Measurements from ENCODE around the gene CYP26B1.

The CYP26B1 gene

DNA sequence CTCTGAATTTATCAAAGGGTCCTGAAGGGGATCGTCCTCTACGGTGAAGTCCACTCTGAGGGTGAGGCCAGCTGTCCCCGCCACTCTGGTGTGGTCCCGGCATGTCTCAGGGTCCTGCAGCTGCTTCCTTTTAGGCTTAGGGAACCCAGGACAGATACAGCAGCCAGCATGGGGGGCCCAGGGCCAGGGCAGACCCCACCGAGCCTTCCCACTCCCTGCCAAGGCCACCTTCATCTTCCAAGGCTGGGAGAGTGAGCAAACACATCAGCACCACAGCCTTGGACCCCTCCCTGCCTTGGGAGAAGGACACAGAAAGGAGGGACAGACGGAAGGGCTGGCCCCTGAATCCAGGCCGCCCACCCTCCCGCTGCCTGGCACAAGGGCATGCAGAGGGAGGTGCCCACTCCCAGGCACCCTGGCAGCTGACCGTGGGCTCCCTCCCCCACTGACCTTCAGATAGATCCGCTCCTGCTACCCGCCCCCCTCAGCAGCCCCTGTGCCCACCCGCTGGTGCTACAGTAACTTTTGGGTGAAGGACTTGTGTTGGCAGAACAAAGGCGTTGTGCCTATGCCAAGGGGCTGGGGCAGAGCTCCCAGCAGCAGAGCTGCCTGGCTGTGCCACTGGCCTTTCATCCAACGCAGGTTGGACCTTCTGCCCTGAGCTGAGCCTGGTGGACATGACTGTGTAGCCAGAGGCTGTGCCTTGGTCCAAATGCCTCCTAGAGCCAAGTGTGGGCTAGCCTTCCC, 7.6 kb downstream of the CYP26B1 start:
- TF ChIP-seq, protein P1, sequence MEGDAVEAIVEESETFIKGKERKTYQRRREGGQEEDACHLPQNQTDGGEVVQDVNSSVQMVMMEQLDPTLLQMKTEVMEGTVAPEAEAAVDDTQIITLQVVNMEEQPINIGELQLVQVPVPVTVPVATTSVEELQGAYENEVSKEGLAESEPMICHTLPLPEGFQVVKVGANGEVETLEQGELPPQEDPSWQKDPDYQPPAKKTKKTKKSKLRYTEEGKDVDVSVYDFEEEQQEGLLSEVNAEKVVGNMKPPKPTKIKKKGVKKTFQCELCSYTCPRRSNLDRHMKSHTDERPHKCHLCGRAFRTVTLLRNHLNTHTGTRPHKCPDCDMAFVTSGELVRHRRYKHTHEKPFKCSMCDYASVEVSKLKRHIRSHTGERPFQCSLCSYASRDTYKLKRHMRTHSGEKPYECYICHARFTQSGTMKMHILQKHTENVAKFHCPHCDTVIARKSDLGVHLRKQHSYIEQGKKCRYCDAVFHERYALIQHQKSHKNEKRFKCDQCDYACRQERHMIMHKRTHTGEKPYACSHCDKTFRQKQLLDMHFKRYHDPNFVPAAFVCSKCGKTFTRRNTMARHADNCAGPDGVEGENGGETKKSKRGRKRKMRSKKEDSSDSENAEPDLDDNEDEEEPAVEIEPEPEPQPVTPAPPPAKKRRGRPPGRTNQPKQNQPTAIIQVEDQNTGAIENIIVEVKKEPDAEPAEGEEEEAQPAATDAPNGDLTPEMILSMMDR (IDR thresholded peaks at IDR 0.05) = no peak
- Histone ChIP-seq H3K27me3 (peaks cover 0 to 5% of the 10 kb centered on the region in 2 donors), H3K36me3 (no peaks in the 10 kb centered on the region), H3K9me3 (no peaks in the 10 kb centered on the region), H3K4me3 (no peak overlapping the region), H3K27ac (peak overlapping the region in 1 of 2 donors; percentile 36), H3K4me1 (peaks cover 0 to 59% (median 47%) of the 10 kb centered on the region in 4 donors)
- intact Hi-C loops (cut with DNase I; ENCODE audit: low total_unique reads) = loop anchor here (5.0 to 10.0 kb wide), 2 partner anchors 263 to 445 kb away; no protein-coding TSS in a partner anchor
- peak in 1 of 2 donors; percentile 57 for DNase-seq

DNA sequence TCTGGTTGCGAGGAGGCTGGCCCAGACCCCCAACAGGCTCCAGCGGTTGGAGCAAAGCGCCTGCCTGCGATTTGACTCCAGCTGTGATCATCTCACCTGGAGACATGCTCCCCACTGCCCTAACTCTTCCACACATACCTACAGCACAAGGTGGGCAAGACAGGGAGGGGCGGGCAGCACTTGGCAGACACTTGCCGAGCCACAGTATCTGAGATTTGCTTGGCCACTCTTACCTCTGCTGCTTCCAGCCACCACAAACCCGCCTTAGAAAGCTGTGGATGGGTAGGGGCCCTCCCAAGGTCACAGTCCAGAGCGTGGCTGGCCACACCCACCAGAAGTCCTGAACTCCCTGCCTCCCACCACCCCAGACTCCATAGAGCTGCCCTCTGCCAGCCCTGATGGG, 8.2 kb downstream of the CYP26B1 start:
- peak overlapping the region in 1 of 2 donors; percentile 36 for H3K27ac ChIP-seq
- intact Hi-C loops (cut with DNase I; ENCODE audit: low total_unique reads) = no loop called here
- H3K4me3 ChIP-seq = no peak overlapping the region
- TF ChIP-seq, protein P1 (IDR thresholded peaks at IDR 0.05) = no peak
- H3K27me3 ChIP-seq = no peaks in the 10 kb centered on the region
- H3K4me1 ChIP-seq = peaks cover 0 to 53% (median 41%) of the 10 kb centered on the region in 4 donors
- H3K36me3 ChIP-seq = no peaks in the 10 kb centered on the region
- DNase-seq = no peak
- H3K9me3 ChIP-seq = no peaks in the 10 kb centered on the region

DNA sequence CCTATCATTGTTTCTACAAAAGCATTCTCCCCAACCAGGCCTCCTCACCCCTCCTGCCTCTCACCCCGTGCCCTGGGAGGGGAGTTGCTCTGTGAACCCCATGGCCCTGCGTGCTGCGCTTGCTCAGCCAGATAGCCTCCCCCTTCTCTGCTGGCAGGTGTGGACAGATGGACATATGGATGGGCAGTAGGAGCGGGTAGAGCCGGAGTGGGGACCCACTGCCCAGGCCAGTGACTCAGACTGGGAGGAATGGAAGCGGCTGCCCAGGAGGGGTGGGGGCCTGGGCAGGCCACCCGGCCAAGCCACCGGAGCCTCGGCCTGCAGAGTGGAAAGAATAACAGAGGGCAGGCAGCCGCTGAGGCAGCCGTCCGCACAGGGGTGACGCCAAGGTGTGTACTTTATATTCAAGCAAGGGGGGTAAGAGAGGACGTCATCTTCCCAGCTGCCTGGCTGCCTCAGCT, 8.7 kb downstream of the CYP26B1 start:
- Histone ChIP-seq H3K27ac (peak overlapping the region in 1 of 2 donors; percentile 36), H3K4me1 (peaks cover 0 to 48% (median 36%) of the 10 kb centered on the region in 4 donors), H3K27me3 (no peaks in the 10 kb centered on the region), H3K4me3 (no peak overlapping the region), H3K9me3 (no peaks in the 10 kb centered on the region), H3K36me3 (no peaks in the 10 kb centered on the region)
- DNase-seq = peak in 1 of 2 donors; percentile 69
- TF ChIP-seq, protein P1 (IDR thresholded peaks at IDR 0.05) = no peak
- intact Hi-C loops (cut with DNase I; ENCODE audit: low total_unique reads) = no loop called here

DNA sequence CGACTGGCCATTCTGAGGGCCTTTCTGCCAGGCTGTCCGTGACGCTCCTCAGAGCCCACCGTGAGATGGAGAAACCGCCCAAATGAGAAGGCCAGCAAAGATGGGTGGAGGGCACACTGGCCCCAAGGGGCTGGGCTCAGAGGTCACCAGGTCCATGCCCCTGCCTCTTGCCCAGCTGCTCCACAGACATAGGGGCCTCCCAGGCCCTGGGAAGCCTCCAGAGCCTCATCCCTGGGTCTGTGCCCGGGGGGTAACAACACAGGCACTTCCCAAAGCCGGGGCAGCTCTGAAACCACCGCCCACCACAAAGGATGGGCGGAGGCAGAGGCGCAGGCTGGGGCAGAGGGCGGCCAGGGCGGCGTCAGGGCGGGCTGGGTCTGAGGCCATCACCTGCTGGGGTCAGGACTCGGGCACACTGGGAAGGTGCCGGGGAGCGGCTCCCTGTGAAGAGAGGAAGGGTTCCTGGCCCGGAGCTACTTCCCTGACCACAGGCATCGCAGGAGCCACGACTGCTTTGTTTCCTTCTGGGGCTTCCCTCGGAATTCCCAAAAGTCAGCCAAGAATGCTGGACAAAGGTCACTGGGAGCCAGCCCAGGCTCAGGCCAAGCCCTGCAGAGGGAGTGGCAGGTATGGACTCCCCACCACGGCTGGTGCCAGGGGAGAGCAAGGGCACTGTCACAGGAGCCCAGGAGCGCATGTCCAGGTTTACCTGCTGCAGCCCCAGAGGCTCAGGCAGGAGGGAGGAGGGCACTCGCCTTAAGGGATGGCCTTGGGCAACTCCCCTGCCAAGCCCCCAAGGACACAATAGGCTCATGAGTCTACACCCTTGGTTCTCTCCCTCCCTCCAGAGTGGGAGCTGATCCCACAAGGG, 9.4 kb downstream of the CYP26B1 start:
- Histone ChIP-seq H3K36me3 (no peaks in the 10 kb centered on the region), H3K27ac (peak overlapping the region in 1 of 2 donors; percentile 17), H3K9me3 (no peaks in the 10 kb centered on the region), H3K4me1 (peaks cover 0 to 41% (median 29%) of the 10 kb centered on the region in 4 donors), H3K4me3 (no peak overlapping the region), H3K27me3 (no peaks in the 10 kb centered on the region)
- DNase-seq = peak in 1 of 2 donors; percentile 63
- TF ChIP-seq, protein P1 (IDR thresholded peaks at IDR 0.05) = no peak
- intact Hi-C loops (cut with DNase I; ENCODE audit: low total_unique reads) = no loop called here

DNA sequence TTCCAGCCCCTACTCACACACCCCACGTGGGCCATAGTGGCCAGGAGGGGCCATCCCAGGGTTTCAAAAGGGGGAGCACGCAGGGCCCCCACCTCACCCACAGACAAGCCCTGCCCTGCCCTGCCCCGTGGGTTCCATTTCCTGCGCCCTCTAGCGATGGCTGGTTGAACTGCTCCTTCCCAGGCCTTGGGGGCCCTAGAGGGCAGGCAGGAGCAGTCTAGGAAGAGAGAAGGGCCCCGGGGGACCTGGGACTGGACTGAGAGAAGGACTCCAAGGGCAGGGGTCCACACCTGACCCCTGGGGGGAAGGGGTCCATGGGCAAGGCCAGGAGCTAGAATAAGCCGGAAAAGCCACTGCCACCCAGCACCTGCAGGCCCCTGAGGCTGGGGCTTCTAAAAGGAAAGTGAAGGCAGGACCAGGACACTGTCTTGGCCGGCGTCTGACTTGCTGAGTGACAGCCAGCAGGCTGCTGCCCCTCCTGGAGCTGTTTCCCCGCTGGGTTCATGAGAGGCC, 10.1 kb downstream of the CYP26B1 start:
- Histone ChIP-seq H3K4me1 (peaks cover 0 to 34% (median 23%) of the 10 kb centered on the region in 4 donors), H3K36me3 (no peaks in the 10 kb centered on the region), H3K9me3 (no peaks in the 10 kb centered on the region), H3K4me3 (no peak overlapping the region), H3K27ac (peak overlapping the region in 1 of 2 donors; percentile 17), H3K27me3 (no peaks in the 10 kb centered on the region)
- DNase-seq = peak; percentile 42 to 74
- TF ChIP-seq, protein P1 (IDR thresholded peaks at IDR 0.05) = peak; percentile 64 to 92
- intact Hi-C loops (cut with DNase I; ENCODE audit: low total_unique reads) = no loop called here

Measured in tibial artery (tissue), 4 donors.